Stomach (tissue), 8 donors: ENCODE measurements around the gene COPS7A. TPM values are rescaled to one million over a fixed set of nuclear protein-coding genes. Genes with fewer than 3 reads are reported as not detected.

Source experiments
- polyA plus RNA-seq, 3 donors: library from polyadenylated mRNA; stranded (reverse); fragments of 200-250 nt; gene quantifications; one replicate each; pipeline ENCODE4 v1.2.3, GENCODE V29; 2013
- small RNA-seq, 4 donors: library from RNA; depleted of rRNA; stranded (forward); fragments of <200 nt; gene quantifications; one replicate each; pipeline ENCODE3, GENCODE V24; 2016
- total RNA-seq, 5 donors: library from RNA; depleted of rRNA; stranded (reverse); fragments of >200 nt; gene quantifications; one replicate each; pipeline versions ENCODE4 v1.1.0 to v1.2.3, GENCODE V29; 2014 to 2016
- donor health status: healthy with polysubstance abuse.
- donor health status: Bipolar disorder and iron deficiency.
- donor health status: healthy.

The COPS7A gene
- total and polyA plus RNA-seq, 8 donors, result 5.8 to 54.2 (median 39.0) TPM

Small RNA genes lying within 50 kb of the gene (small RNA-seq; reads per million reads assigned to genes)
- gene RNU6-781P, result 0 reads per million in 4 donors

Other genes starting within 250 kb of the COPS7A start
- gene MRPL51, start 230.8 kb upstream of the COPS7A start, total RNA-seq, result 100 to 1,000 TPM in 1 of 5 donors, 10 to 100 TPM in 4; 26.8 to 146 (median 50.7) TPM
- gene MRPL51, start 230.8 kb upstream of the COPS7A start, polyA plus RNA-seq, result 100 to 1,000 TPM; 108 to 143 (median 128) TPM
- 100 to 1,000 TPM in 1 of 5 donors, 10 to 100 TPM in 4; 15.4 to 105 (median 17.9) TPM for gene NCAPD2, start 229.9 kb upstream of the COPS7A start, total RNA-seq
- gene NCAPD2, start 229.9 kb upstream of the COPS7A start, polyA plus RNA-seq, result 10 to 100 TPM in 1 of 3 donors, 1 to 10 TPM in 2; 8.3 to 18.3 (median 9.7) TPM
- 1,000 to 10,000 TPM in 4 of 5 donors, 100 to 1,000 TPM in 1; 579 to 1,258 (median 1,242) TPM for gene GAPDH, start 189.5 kb upstream of the COPS7A start, total RNA-seq
- gene GAPDH, start 189.5 kb upstream of the COPS7A start, polyA plus RNA-seq, result 1,000 to 10,000 TPM; 1,352 to 2,765 (median 1,815) TPM
- gene IFFO1, start 168.0 kb upstream of the COPS7A start, total RNA-seq, result 10 to 100 TPM in 1 of 5 donors, 1 to 10 TPM in 4; 1.4 to 14.0 (median 3.2) TPM
- 1 to 10 TPM; 2.7 to 9.1 (median 3.4) TPM for gene IFFO1, start 168.0 kb upstream of the COPS7A start, polyA plus RNA-seq
- 100 to 1,000 TPM in 1 of 5 donors, 10 to 100 TPM in 4; 16.3 to 231 (median 30.0) TPM for gene NOP2, start 155.8 kb upstream of the COPS7A start, total RNA-seq
- 10 to 100 TPM; 19.5 to 27.4 (median 19.7) TPM for gene NOP2, start 155.8 kb upstream of the COPS7A start, polyA plus RNA-seq
- gene CHD4, start 116.7 kb upstream of the COPS7A start, total RNA-seq, result 100 to 1,000 TPM; 169 to 315 (median 202) TPM
- 100 to 1,000 TPM; 105 to 139 (median 111) TPM for gene CHD4, start 116.7 kb upstream of the COPS7A start, polyA plus RNA-seq
- 10 to 100 TPM in 1 of 5 donors, 1 to 10 TPM in 4; 1.3 to 33.0 (median 5.8) TPM for gene LPAR5, start 88.1 kb upstream of the COPS7A start, total RNA-seq
- gene LPAR5, start 88.1 kb upstream of the COPS7A start, polyA plus RNA-seq, result 1 to 10 TPM; 2.0 to 5.6 (median 3.5) TPM
- gene ACRBP, start 76.6 kb upstream of the COPS7A start, total RNA-seq, result 1 to 10 TPM in 2 of 5 donors, not detected in 3; 2.2 to 6.4 TPM
- gene ACRBP, start 76.6 kb upstream of the COPS7A start, polyA plus RNA-seq, result 1 to 10 TPM in 2 of 3 donors, under 1 TPM in 1; 0.31 to 1.6 (median 1.1) TPM
- 10 to 100 TPM in 4 of 5 donors, 1 to 10 TPM in 1; 8.7 to 51.8 (median 33.5) TPM for gene ING4, start 60.9 kb upstream of the COPS7A start, total RNA-seq
- 10 to 100 TPM; 25.5 to 53.6 (median 43.6) TPM for gene ING4, start 60.9 kb upstream of the COPS7A start, polyA plus RNA-seq
- 100 to 1,000 TPM in 1 of 5 donors, 10 to 100 TPM in 4; 16.5 to 207 (median 35.6) TPM for gene ZNF384, start 34.7 kb upstream of the COPS7A start, total RNA-seq
- gene ZNF384, start 34.7 kb upstream of the COPS7A start, polyA plus RNA-seq, result 10 to 100 TPM; 16.7 to 21.8 (median 20.2) TPM
- gene PIANP, start 23.2 kb upstream of the COPS7A start, total RNA-seq, result under 1 TPM in 2 of 5 donors, not detected in 3; 0.14 to 0.37 TPM
- gene PIANP, start 23.2 kb upstream of the COPS7A start, polyA plus RNA-seq, result 1 to 10 TPM in 2 of 3 donors, under 1 TPM in 1; 0.50 to 1.7 (median 1.5) TPM
- gene MLF2, start 29.1 kb downstream of the COPS7A start, total RNA-seq, result 100 to 1,000 TPM in 4 of 5 donors, 1 to 10 TPM in 1; 9.3 to 296 (median 128) TPM
- gene MLF2, start 29.1 kb downstream of the COPS7A start, polyA plus RNA-seq, result 100 to 1,000 TPM; 168 to 183 (median 180) TPM
- 100 to 1,000 TPM in 1 of 5 donors, 10 to 100 TPM in 4; 22.8 to 261 (median 78.2) TPM for gene PTMS, start 42.3 kb downstream of the COPS7A start, total RNA-seq
- 100 to 1,000 TPM; 228 to 363 (median 307) TPM for gene PTMS, start 42.3 kb downstream of the COPS7A start, polyA plus RNA-seq
- gene LAG3, start 48.5 kb downstream of the COPS7A start, total RNA-seq, result 1 to 10 TPM in 2 of 5 donors, not detected in 3; 2.2 to 2.3 TPM
- gene LAG3, start 48.5 kb downstream of the COPS7A start, polyA plus RNA-seq, result 1 to 10 TPM in 2 of 3 donors, under 1 TPM in 1; 0.25 to 1.4 (median 1.2) TPM
- 10 to 100 TPM in 1 of 5 donors, 1 to 10 TPM in 2, not detected in 2; 7.2 to 25.9 (median 9.7) TPM for gene CD4, start 65.5 kb downstream of the COPS7A start, total RNA-seq
- gene CD4, start 65.5 kb downstream of the COPS7A start, polyA plus RNA-seq, result 1 to 10 TPM; 2.0 to 7.3 (median 3.9) TPM
- 1 to 10 TPM; 1.3 to 7.5 (median 1.8) TPM for gene GPR162, start 97.8 kb downstream of the COPS7A start, total RNA-seq
- gene GPR162, start 97.8 kb downstream of the COPS7A start, polyA plus RNA-seq, result 1 to 10 TPM; 2.6 to 9.3 (median 6.4) TPM
- gene P3H3, start 104.4 kb downstream of the COPS7A start, total RNA-seq, result 10 to 100 TPM; 15.2 to 41.1 (median 18.0) TPM
- gene P3H3, start 104.4 kb downstream of the COPS7A start, polyA plus RNA-seq, result 10 to 100 TPM in 1 of 3 donors, 1 to 10 TPM in 2; 7.0 to 15.1 (median 9.1) TPM
- gene GNB3, start 116.9 kb downstream of the COPS7A start, total RNA-seq, result 10 to 100 TPM in 1 of 5 donors, 1 to 10 TPM in 2, under 1 TPM in 1, not detected in 1; 0.89 to 11.1 (median 4.5) TPM
- 1 to 10 TPM in 2 of 3 donors, under 1 TPM in 1; 0.87 to 2.8 (median 2.7) TPM for gene GNB3, start 116.9 kb downstream of the COPS7A start, polyA plus RNA-seq
- gene CDCA3, start 127.2 kb downstream of the COPS7A start, total RNA-seq, result 10 to 100 TPM in 3 of 5 donors, 1 to 10 TPM in 2; 3.3 to 56.0 (median 19.6) TPM
- gene CDCA3, start 127.2 kb downstream of the COPS7A start, polyA plus RNA-seq, result 10 to 100 TPM in 1 of 3 donors, 1 to 10 TPM in 2; 2.1 to 12.2 (median 9.8) TPM
- 10 to 100 TPM; 26.3 to 69.4 (median 48.7) TPM for gene USP5, start 128.1 kb downstream of the COPS7A start, total RNA-seq
- gene USP5, start 128.1 kb downstream of the COPS7A start, polyA plus RNA-seq, result 10 to 100 TPM; 20.9 to 29.0 (median 25.0) TPM
- gene TPI1, start 143.5 kb downstream of the COPS7A start, total RNA-seq, result 100 to 1,000 TPM; 131 to 359 (median 268) TPM
- 100 to 1,000 TPM; 403 to 526 (median 504) TPM for gene TPI1, start 143.5 kb downstream of the COPS7A start, polyA plus RNA-seq
- 10 to 100 TPM in 1 of 5 donors, 1 to 10 TPM in 3, not detected in 1; 5.1 to 24.0 (median 6.0) TPM for gene SPSB2, start 149.3 kb downstream of the COPS7A start, total RNA-seq
- gene SPSB2, start 149.3 kb downstream of the COPS7A start, polyA plus RNA-seq, result 10 to 100 TPM in 2 of 3 donors, 1 to 10 TPM in 1; 9.9 to 13.4 (median 11.2) TPM
- 10 to 100 TPM in 1 of 5 donors, 1 to 10 TPM in 3, not detected in 1; 5.3 to 20.4 (median 9.0) TPM for gene LRRC23, start 180.8 kb downstream of the COPS7A start, total RNA-seq
- 10 to 100 TPM in 1 of 3 donors, 1 to 10 TPM in 2; 8.0 to 11.0 (median 9.0) TPM for gene LRRC23, start 180.8 kb downstream of the COPS7A start, polyA plus RNA-seq
- 10 to 100 TPM in 2 of 5 donors, 1 to 10 TPM in 3; 2.3 to 62.9 (median 8.6) TPM for gene ENO2, start 190.5 kb downstream of the COPS7A start, total RNA-seq
- gene ENO2, start 190.5 kb downstream of the COPS7A start, polyA plus RNA-seq, result 10 to 100 TPM in 2 of 3 donors, 1 to 10 TPM in 1; 9.3 to 19.7 (median 10.1) TPM
- gene ATN1, start 203.9 kb downstream of the COPS7A start, total RNA-seq, result 100 to 1,000 TPM in 3 of 5 donors, 10 to 100 TPM in 2; 23.3 to 694 (median 291) TPM
- gene ATN1, start 203.9 kb downstream of the COPS7A start, polyA plus RNA-seq, result 10 to 100 TPM; 44.4 to 57.4 (median 48.8) TPM
- gene RNU7-1, start 219.8 kb downstream of the COPS7A start, total RNA-seq, result not detected
- not detected for gene RNU7-1, start 219.8 kb downstream of the COPS7A start, polyA plus RNA-seq
- gene C12orf57, start 220.0 kb downstream of the COPS7A start, total RNA-seq, result 100 to 1,000 TPM; 155 to 453 (median 306) TPM
- 100 to 1,000 TPM; 418 to 621 (median 443) TPM for gene C12orf57, start 220.0 kb downstream of the COPS7A start, polyA plus RNA-seq
- gene PTPN6, start 227.3 kb downstream of the COPS7A start, total RNA-seq, result 10 to 100 TPM; 11.2 to 36.6 (median 28.0) TPM
- 10 to 100 TPM; 40.6 to 51.2 (median 41.2) TPM for gene PTPN6, start 227.3 kb downstream of the COPS7A start, polyA plus RNA-seq
- gene PHB2, start 246.6 kb downstream of the COPS7A start, total RNA-seq, result 100 to 1,000 TPM in 4 of 5 donors, 10 to 100 TPM in 1; 49.2 to 441 (median 150) TPM
- 100 to 1,000 TPM; 150 to 179 (median 154) TPM for gene PHB2, start 246.6 kb downstream of the COPS7A start, polyA plus RNA-seq
- 10 to 100 TPM in 3 of 5 donors, 1 to 10 TPM in 2; 1.2 to 86.6 (median 25.2) TPM for gene EMG1, start 246.9 kb downstream of the COPS7A start, total RNA-seq
- 10 to 100 TPM; 19.3 to 22.7 (median 21.7) TPM for gene EMG1, start 246.9 kb downstream of the COPS7A start, polyA plus RNA-seq